SU-DHL-6 (cell line): ENCODE results near the gene PCBP2.

Source experiments
- CTCF ChIP-seq: fragments of 200-600 bp; sonication (generic); IDR thresholded peaks from one replicate; pipeline ENCODE4 v1.5.1; 2017; ENCODE audit warnings: antibody characterized with exemption, mild to moderate bottlenecking, low read length, moderate library complexity; ENCODE audit not compliant: insufficient read depth, poor library complexity, severe bottlenecking
- EZH2phosphoT487 ChIP-seq: fragments of 200-600 bp; sonication (generic), shearing (Covaris generic); conservative IDR thresholded peaks from 2 replicates; pipeline ENCODE4 v1.6.1; 2018; ENCODE audit warnings: mild to moderate bottlenecking, antibody characterized with exemption, low read length, moderate library complexity, mixed read lengths

- TF ChIP-seq EZH2phosphoT487 (no peak), CTCF (no peak)
Measured at GRCh38 chr12:53468282-53468681, 16.4 kb downstream of the PCBP2 start.
